GM20000 (cell line): ENCODE results near the gene PGA3.
"Not testable (repeated sequence)": the region's sequence is repeated elsewhere in the genome, so short reads cannot be mapped to it uniquely, and the experiment has no call there.

ENCODE experiments used
- DNase-seq: peaks from one replicate; pipeline ENCODE4 v3.0.0; 2012; ENCODE audit warnings: low spot score
- TF ChIP-seq, protein P1 (sequence below): IDR thresholded peaks from 2 replicates; pipeline ENCODE4 v1.5.1; 2012; ENCODE audit warnings: mild to moderate bottlenecking, control low read depth; ENCODE audit errors: extremely low read depth, missing control alignments

Gene PGA3

DNA sequence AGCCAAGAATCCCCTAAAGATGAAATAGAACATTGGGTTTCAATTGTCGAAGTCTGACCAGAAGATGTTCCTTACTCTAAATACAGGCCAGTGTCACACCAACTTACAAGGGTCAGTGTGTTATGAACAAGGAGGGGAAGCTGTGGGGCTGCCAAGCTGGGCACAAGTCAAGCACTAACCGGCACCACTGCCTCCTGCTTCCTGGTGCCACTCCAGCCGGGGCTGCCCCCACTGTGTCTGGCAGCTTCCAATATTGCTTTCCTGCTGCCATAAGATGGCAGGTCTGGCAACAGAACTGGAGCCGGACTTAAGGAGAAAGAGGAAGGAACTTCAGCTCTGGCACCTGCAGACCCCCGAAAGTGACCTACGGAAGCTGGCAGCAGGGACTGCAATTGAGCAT lies 28.4 kb upstream of the PGA3 start:
- TF ChIP-seq, protein P1, sequence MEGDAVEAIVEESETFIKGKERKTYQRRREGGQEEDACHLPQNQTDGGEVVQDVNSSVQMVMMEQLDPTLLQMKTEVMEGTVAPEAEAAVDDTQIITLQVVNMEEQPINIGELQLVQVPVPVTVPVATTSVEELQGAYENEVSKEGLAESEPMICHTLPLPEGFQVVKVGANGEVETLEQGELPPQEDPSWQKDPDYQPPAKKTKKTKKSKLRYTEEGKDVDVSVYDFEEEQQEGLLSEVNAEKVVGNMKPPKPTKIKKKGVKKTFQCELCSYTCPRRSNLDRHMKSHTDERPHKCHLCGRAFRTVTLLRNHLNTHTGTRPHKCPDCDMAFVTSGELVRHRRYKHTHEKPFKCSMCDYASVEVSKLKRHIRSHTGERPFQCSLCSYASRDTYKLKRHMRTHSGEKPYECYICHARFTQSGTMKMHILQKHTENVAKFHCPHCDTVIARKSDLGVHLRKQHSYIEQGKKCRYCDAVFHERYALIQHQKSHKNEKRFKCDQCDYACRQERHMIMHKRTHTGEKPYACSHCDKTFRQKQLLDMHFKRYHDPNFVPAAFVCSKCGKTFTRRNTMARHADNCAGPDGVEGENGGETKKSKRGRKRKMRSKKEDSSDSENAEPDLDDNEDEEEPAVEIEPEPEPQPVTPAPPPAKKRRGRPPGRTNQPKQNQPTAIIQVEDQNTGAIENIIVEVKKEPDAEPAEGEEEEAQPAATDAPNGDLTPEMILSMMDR, result no peak
- DNase-seq, result no peak

DNA sequence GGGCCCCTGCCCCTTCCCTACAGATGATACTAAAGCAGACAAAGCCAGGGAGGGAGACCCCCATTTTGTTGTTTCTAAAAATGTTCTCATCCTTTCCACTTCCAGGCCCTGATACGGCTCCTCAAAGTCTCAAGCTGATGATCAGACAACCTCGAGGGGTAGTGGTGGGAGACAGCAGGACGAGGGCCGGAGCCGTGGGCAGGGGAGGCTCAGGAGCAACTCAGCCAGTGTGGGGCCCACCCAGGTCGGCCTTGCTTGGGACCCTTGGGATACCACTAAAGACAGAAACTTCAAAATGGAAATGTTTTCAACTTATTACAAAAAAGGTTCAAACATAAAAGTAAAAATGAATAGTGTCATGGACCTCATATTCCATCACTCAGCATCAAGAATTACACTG lies 26.9 kb upstream of the PGA3 start:
- TF ChIP-seq, protein P1, result no peak
- DNase-seq, result no peak

DNA sequence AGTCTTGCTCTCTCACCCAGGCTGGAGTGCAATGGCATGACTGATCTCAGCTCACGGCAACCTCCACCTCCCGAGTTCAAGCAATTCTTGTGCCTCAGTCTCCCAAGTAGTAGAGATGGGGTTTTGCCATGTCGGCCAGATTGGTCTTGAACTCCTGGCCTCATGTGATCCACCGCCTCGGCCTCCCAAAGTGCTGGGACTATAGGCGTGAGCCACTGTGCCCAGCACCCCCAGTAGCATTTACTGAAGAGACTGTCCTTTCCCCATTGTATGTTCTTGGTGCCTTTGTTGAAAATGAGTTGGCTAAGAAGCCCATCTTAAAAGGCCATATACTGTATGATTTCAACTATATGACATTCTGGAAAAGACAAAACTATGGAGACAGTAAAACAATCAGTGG lies 23.1 kb upstream of the PGA3 start:
- DNase-seq, result not testable (repeated sequence)

DNA sequence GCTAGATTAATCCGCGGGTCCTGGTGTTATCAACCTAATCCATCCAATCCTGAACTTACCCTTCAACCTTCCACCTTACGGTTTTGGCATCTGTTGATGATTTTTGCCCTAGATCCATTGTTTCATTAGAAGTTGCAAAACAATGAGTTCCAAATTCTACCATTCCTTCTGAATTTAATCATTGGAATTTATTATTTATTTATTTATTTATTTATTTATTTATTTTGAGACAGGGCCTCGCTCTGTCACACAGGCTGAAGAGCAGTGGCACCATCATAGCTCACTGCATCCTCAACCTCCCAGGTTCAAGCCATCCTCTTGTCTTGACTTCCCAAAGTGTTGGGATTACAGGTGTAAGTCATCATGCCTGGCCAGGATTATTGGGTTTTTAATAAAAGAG lies 21.8 kb upstream of the PGA3 start:
- DNase-seq, result no peak
- TF ChIP-seq, protein P1, result no peak

DNA sequence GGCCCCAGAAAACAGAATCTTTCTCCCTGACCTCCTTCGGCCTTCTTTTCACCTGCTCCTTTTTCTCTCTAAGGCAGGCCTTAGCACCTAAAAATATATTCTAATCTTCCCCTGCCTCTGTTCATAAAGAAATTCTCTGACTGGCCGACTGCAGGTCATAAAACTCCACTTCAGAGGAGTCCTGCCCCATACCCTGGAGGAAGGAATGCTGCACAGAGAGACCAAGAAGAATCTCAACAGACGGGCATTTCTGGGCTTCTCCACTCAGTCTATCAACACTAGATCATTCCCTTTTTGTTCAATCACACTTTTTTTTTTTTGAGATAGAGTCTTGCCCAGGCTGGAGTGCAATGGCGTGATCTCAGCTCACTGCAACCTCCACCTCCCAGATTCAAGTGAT lies 19.7 kb upstream of the PGA3 start:
- TF ChIP-seq, protein P1, result no peak
- no peak for DNase-seq

DNA sequence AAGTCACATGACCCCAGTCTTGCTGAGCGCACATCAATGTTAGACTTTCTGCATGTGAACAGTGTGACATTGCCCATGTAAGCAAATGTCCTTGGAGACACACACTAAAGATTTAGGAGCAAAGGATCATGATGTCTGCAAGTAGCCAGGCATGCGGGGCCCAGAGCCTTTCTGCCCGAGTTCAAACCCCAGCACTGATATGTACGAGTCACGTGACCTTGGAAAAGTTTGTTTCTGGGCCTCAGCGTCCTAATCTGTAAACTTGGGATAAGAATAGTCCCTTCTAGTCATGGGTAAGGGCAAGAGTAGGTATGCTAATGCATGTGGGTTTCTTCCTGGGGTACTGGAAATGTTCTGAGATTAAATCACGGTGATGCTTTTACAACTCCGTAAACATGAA lies 16.8 kb upstream of the PGA3 start:
- TF ChIP-seq, protein P1, result no peak
- no peak for DNase-seq

DNA sequence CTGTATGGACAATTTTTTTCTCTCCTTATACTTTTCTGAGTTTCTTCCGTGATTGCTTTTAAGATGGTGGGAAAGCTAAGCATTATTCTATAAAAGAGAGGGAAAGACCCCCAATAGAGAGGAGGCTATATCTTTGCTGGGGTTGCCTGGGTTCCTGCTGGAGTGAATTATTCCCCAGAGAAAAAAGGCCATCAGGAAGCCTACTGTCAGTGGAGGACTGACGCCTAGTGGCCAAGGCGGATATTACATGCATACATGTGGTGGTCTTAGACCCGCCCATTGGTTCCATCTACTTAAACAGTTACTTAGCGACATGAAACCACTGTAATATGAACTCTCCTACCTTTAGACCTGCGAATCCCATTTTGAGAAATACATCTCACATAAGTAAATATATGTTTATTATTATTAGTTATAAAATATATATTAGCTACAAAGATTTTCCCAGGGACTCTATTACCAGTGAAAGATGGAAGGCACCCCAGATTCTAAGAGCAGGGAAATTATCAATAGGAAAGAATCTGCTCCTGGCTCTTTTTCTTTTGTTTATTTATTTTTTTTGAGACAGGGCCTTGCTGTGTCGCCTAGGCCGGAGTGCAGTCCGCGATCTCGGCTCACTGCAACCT lies 15.7 kb upstream of the PGA3 start:
- TF ChIP-seq, protein P1, result peak; percentile 88
- peak; percentile 79 for DNase-seq

DNA sequence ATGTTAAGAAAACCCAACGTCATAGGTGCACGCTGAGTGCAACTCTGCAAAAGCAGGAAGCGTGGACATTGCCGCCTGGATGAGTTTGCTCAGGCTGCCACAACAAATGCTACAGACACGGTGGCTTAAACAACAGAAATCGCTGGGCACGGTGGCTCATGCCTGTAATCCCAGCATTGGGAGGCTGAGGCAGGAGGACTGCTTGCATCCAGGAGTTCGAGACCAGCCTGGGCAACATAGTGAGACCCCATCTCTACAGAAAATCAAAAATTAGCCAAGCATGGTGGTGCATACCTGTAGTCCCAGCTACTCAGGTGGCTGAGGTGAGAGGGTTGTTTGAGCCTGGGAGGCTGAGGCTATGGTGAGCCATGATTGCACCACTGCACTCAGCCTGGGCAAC lies 13.4 kb upstream of the PGA3 start:
- DNase-seq, result no peak
- TF ChIP-seq, protein P1, result no peak
